ENCODE results near the gene IL1RN.

IL1RN gene

DNA sequence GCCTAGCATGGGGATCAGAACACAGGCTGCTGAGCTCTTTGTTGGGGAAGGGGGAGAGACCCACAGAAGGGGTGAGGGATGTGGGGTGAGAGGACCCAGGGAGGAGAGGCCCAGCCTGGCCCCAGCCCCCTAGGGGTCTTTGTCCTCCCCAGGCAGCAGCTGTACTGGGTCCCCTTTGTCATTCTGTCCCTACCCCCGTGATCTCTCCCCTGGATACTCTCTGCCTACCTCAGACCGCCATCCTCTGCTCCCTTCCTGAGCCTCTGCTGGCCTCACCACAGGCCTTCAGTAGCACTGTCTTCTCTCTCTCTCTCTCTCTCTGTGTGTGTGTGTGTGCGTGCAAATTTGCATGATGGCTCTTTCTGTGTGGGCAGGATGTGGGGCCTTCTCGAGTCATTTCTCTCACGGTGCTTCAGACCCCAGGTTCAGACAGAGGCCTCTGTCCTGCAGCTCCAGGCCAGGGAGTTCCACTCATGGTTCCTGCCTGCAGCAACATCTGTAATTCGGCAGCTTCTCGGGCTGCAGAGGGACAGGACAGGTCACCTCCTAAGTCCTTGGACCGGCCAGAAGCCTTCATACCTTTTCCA is 47.7 kb downstream of the IL1RN start:
- DNase-seq: no peak

DNA sequence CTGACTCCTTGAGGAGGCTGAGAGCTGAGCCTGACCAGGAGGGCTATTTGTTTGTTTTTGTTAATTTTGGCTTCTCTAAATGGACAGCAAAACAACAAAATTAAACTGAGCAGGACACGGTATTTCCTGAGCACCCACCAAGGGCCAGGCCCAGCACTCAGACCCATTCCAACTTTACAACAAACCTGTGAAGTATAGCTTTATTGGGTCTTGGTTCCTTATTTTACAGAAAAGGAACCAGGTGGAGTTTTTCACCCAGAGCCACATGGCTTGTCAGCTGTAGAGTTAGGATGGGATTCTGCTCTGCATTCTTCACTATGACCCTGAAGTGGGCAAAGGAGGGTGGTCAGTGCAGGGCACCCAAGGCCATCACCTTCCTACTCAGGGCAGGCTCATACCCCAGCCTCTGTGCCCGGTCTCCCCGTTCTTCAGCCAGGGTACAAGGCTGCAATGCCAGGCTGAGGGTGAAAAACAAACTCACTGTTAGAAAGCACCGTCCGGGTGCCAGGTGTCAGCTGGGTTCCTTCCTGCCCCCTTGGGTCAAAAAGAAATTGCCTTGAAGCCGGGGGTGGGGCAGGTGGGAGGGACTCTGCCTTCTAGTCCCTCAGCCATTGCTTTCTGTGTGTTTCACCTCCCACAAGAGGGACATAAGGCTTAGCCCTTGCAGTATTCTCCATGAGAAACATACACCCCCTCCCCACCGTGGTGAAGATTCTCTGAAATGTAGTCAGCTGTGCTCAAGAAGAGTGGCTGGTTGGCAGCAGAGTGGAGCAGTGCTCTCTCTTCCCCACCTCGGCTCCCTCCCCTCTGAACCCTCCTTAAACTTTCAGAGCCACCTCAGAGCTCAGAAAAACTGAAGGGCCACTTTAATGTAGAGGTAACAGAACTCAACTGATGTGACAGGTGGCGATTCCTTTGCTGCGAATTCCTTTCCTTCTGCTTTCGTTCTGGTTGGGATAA is 48.6 kb downstream of the IL1RN start:
- no peak for DNase-seq

DNA sequence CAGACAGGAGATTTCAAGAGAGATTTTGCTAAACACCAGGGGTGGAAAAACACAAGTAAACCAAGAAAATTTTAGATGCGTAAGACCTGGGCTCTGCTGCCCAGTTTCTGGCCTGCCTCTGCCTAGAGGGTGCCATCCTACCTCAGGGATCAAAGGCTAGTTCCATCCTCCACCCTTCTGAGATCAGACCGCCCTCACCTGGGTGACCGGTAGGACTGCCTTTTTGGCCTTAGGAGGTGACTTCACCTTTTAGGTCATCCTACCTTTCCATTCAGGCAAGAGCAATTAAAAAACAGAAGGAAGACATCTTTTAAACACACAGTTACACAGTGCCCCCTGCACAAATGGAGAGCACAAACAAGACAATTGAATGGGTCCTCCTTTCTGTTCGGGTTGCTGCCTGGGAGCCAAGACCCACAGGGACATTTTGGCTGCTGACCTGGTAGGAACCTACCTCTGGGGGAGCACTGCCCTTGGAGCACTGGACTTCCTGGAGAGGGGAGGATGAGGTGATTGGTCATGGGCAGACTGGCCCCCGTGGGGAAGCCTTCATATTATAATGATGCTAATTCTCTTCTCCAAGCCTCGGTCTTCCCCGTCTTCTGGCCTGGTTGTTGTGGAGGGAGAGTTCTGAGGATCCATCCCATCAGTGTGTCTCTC is 49.4 kb downstream of the IL1RN start:
- no peak for DNase-seq

DNA sequence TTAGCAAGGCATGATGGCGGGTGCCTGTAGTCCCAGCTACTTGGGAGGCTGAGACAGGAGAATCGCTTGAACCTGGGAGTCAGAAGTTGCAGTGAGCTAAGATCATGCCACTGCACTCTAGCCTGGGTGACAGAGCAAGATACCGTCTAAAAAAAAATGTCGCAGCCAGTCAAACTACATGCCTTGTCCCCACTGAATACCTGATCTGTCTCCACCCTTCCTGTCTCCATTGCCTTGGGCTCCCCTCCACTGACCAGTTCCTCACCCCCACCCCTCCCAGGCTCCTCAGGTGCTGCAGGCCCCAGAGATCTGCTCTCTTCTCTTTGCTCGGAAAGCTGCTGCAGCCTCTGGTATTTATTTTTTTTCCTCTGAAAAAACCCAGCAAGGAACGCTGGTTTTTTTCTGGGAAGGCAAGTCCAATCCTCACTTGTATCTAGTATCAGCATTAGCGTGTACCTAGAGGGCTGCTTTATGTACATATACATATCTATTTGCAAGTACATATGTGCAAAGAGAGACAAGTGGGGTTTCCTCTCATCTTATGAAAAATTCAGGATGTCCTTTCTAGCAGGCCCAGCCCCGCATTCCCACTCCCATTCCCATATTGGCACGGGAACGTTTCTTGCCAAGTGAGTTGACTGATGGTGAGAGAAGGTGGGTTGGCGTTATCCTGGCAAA is 50.8 kb downstream of the IL1RN start:
- no peak for DNase-seq

DNA sequence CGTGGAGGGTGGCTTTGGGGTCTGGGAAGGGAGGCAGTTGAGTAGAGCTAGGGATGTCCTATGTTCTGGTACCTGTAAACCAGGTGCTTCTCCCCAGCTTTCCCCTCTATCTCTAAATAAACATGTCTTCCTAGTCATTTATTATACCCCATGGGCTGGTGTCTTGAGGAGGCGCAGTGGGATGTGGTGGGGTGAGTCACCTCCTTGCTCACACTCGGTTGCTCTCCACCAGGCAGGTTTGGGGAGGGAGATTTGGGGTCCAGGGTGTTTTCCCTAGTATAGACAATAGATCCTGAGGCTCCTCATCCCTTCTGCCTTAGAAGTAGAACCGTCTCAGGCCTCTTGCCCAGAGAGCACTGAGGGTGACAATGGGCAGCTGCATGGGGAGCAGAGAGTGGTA is 51.5 kb downstream of the IL1RN start:
- no peak for DNase-seq

DNA sequence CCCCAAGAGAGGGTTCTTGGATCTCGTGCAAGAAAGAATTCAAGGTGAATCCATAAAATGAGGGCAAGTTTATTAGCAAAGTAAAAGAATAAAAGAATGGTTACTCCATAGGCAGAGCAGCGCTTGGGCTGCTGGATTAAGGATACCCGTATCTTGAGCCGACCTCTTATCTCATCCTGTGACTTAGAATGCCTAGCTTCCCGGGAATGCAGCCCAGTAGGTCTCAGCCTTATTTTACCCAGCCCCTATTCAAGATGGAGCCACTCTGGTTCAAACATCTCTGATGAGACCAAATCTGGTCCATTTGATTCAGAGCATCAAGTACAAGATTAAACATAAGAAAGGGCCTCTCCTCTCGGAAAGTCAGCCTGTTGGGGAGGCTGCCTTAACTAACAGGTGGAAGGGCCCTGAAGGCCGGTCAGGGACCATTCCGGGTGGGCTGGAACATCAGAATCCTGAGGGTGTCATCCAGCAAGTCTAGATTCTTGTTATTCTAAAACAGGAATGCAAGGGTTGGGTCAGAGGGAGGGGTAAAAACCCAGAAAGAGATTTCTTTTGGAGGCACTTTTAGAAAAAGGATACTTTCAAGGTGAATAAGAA is 52.1 kb downstream of the IL1RN start:
- DNase-seq: no peak

DNA sequence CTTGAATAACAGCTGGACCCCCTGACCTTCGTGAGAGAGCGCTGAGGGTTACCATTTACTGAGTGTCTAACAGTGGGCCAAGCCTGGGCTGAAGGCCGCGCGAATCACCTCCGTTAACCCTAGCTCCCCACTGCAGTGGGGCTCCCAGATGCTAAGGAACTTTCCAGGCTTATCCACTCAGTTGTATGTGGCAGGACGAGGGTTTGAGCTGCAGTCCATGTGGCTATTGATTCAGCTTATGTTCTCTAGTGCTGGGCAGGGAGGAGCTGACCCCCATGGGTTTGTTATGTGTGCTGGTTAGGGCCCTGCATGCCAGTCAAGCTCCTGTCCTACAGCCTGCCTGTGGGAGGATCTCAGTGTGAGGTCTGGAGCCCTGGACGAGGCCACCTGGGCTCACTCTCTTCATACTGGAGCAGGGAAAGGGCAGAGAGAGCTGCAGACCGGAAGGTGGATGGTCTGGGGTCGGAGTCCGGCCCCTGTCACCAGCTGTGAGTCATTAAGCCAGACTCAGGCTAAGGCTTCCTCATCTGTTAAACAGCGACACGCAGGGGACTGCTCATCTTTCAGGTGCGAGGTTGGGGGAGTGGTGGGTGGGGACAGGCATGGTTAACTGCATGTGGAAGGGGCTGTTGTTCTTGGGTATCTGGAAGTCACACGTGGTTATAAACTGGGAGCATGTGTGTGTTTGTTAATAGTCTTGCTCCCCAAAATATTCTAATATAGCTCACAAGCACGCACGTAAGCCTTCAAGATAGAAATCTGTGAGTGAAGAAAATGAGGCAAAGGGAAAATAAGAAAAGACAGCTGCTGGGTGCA is 52.9 kb downstream of the IL1RN start:
- no peak for DNase-seq

DNA sequence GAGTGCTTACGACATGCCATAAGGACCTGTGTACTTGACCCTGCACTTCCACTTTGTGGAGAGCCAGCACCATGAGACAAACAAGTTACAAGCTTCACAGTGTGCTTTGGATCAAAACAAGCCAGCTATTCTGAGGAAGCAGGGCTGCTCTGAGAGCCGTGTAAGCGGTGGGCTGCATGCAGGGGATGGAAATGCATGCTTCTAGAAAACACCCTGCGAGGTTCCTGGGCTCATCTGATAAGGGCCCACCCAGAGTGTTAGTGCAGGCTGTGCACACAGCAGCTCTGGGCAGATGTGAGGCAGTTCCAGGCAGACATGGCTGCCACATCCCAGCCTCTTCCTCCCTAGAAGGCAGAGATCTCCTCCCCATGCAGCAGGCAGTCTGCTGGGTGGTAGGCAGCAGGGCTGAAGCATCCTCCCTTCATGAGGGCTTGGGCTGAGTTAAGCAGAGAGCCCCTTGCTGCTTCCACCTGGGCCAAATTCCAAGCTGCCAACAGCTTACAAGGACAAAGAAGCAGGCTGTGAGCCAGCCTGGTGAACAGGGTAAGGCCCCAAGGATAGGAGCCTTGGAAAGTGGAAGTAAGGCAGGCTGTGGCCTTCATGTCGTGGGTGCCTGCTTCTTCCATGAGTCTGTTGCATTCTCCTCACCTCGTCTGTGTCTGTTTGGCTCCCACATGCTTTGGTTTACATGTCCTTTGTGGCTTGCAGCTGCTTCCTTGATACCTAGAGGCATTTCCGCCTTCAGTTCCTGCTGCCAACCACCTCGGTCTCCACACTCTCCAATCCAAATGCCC is 54.1 kb downstream of the IL1RN start:
- no peak for DNase-seq

DNA sequence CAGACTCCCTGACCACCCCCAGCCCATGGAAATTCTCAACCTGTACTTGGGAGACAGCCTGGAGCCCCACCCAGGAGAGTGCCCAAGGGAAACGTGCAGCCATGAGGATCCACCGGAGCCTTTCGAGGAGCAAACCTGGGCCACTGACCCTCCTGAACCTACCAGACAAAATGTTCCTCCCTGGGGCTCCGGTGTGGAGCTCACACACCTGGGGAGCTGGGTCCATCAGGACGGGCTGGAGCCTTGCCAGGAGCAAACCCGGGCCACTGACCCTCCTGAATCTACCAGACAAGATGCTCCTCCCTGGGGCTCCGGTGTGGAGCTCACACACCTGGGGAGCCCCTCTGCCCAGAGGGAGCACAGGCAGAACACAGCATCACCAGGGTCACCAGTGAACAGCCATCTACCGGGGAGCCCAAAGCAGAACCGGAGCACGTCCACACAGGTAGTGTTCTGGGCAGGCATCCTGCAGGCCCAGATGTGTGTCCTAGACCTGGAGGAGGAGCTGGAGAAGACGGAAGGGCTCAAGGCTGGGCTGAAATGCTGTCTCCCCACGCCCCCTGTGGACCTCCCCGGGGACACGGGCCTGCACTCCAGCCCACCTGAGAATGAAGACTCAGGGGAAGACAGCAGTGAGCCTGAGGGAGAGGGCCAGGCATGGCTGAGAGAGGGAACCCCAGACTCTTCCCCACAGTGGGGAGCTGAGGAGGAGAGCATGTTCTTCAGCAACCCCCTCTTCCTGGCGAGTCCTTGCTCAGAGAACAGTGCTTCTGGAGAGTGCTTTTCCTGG is 55.3 kb downstream of the IL1RN start:
- no peak for DNase-seq

DNA sequence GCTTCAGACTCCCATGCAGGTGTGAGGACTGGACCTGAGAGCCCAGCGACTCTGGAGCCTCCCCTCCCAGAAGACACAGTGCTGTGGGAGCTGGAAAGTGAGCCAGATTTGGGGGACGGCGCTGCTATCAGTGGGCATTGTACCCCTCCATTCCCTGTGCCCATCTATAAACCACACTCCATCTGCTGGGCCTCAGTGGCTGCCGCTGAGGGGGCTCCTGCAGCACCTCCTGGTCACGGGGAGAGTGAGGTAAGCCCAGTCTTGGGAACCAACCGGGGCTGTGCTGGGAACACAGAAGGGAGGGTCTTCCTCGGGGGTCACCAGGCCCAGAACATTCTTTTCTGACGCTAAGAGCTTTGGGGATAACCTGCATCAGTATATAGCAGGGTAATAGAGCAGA is 55.9 kb downstream of the IL1RN start:
- no peak for DNase-seq
